SK-N-SH (cell line): ENCODE data around the gene BCAR1.
"Not testable (repeated sequence)": the region's sequence is repeated elsewhere in the genome, so short reads cannot be mapped to it uniquely, and the experiment has no call there.

Experiments used
- CHD2 ChIP-seq: fragments of 150-350 bp; IDR thresholded peaks from 2 replicates; pipeline ENCODE4 v1.6.1; 2018; ENCODE audit warnings: low read length; ENCODE audit not compliant: partially characterized antibody
- CTCF ChIP-seq: fragments of 200-600 bp; sonication (generic); IDR thresholded peaks from 2 replicates; pipeline ENCODE4 v1.6.1; 2017; ENCODE audit warnings: antibody characterized with exemption, mild to moderate bottlenecking, moderate library complexity
- EP300 ChIP-seq, 2 experiments: IDR thresholded peaks; 2 replicates each; pipeline versions ENCODE4 v1.4.0 to v1.6.1; 2012; ENCODE audit warnings: borderline replicate concordance in 1 of 2, low read depth in 1 of 2, low read length in 1 of 2
- FOSL2 ChIP-seq: IDR thresholded peaks from 2 replicates; pipeline ENCODE4 v1.4.0; 2012; ENCODE audit warnings: low read depth, mild to moderate bottlenecking, moderate library complexity, borderline replicate concordance
- MAX ChIP-seq: IDR thresholded peaks from 2 replicates; pipeline ENCODE4 v1.4.0; 2012; ENCODE audit warnings: low read depth
- NFIC ChIP-seq: IDR thresholded peaks from 2 replicates; pipeline ENCODE4 v1.4.0; 2012; ENCODE audit warnings: borderline replicate concordance
- REST ChIP-seq: IDR thresholded peaks from 2 replicates; pipeline ENCODE4 v1.6.1; 2012; ENCODE audit warnings: mild to moderate bottlenecking, low read depth, low read length, moderate library complexity
- RFX5 ChIP-seq: IDR thresholded peaks from 2 replicates; pipeline ENCODE4 v1.6.1; 2012; ENCODE audit warnings: mild to moderate bottlenecking, improper control_type of control experiment, low read length
- SMC3 ChIP-seq: IDR thresholded peaks from 2 replicates; pipeline ENCODE4 v1.6.1; 2012; ENCODE audit warnings: low read depth, low read length, improper control_type of control experiment
- YY1 ChIP-seq: IDR thresholded peaks from 2 replicates; pipeline ENCODE4 v1.4.0; 2012; ENCODE audit warnings: low read depth, mild to moderate bottlenecking

- TF ChIP-seq REST, MAX, CTCF, RFX5, NFIC, YY1, CHD2, SMC3, FOSL2: not testable (repeated sequence)
- TF ChIP-seq EP300 (IDR thresholded peaks at IDR 0.05; ENCODE audit: borderline replicate concordance in 1 of 2, low read depth in 1 of 2, low read length in 1 of 2): peak in 1 of 2 experiments; percentile 28; a peak in 1 of 4 replicates
Observed at GRCh38 chr16:75240633-75241032, 10.8 kb downstream of the BCAR1 start.
